Measurements from ENCODE around the gene APOBEC3H.

GRCh38 chr22:39147335-39148025 lies 50.4 kb downstream of the APOBEC3H start:
- no peak for TF ChIP-seq EZH2 (IDR thresholded peaks at IDR 0.05; ENCODE audit: low read length, unreplicated experiment)
- TF ChIP-seq CTCF (conservative IDR thresholded peaks at IDR 0.05; ENCODE audit: low read depth, low read length) = no peak
- no peak for TF ChIP-seq EZH2phosphoT487 (IDR thresholded peaks at IDR 0.05; ENCODE audit: borderline replicate concordance, low read length)

Data from PC-3 (cell line).